ENCODE measurements around the gene SHLD3.
"Not testable (repeated sequence)": the region's sequence is repeated elsewhere in the genome, so short reads cannot be mapped to it uniquely, and the experiment has no call there.

DNA sequence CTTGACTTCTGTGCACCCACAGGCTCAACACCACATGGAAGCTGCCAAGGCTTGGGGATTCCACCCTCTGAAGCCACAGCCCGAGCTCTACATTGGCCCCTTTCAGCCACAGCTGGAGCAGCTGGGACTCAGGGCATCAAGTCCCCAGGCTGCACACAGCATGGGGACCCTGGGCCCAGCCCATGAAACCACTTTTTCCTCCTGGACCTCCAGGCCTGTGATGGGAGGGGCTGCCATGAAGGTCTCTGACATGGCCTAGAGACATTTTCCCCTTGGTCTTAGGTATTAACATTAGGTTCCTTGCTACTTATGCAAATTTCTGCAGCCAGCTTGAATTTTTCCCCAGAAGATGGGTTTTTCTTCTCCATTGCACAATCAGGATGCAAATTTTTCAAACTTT is 23.1 kb upstream of the SHLD3 start:
- TF ChIP-seq, protein P1, sequence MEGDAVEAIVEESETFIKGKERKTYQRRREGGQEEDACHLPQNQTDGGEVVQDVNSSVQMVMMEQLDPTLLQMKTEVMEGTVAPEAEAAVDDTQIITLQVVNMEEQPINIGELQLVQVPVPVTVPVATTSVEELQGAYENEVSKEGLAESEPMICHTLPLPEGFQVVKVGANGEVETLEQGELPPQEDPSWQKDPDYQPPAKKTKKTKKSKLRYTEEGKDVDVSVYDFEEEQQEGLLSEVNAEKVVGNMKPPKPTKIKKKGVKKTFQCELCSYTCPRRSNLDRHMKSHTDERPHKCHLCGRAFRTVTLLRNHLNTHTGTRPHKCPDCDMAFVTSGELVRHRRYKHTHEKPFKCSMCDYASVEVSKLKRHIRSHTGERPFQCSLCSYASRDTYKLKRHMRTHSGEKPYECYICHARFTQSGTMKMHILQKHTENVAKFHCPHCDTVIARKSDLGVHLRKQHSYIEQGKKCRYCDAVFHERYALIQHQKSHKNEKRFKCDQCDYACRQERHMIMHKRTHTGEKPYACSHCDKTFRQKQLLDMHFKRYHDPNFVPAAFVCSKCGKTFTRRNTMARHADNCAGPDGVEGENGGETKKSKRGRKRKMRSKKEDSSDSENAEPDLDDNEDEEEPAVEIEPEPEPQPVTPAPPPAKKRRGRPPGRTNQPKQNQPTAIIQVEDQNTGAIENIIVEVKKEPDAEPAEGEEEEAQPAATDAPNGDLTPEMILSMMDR (IDR thresholded peaks at IDR 0.05) = not testable (repeated sequence)
- TF ChIP-seq, protein P2, sequence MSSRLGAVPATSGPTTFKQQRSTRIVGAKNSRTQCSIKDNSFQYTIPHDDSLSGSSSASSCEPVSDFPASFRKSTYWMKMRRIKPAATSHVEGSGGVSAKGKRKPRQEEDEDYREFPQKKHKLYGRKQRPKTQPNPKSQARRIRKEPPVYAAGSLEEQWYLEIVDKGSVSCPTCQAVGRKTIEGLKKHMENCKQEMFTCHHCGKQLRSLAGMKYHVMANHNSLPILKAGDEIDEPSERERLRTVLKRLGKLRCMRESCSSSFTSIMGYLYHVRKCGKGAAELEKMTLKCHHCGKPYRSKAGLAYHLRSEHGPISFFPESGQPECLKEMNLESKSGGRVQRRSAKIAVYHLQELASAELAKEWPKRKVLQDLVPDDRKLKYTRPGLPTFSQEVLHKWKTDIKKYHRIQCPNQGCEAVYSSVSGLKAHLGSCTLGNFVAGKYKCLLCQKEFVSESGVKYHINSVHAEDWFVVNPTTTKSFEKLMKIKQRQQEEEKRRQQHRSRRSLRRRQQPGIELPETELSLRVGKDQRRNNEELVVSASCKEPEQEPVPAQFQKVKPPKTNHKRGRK (CRISPR knock-in tag; IDR thresholded peaks at IDR 0.05; ENCODE audit: borderline replicate concordance) = not testable (repeated sequence)
- not testable (repeated sequence) for TF ChIP-seq HMGA2, NR1H2, FOXP4 (CRISPR knock-in tag; IDR thresholded peaks at IDR 0.05)
